Measurements from ENCODE around the gene SLC16A10. TPM values are rescaled to one million over a fixed set of nuclear protein-coding genes. Genes with fewer than 3 reads are reported as not detected.

SLC16A10 gene
- total and polyA plus RNA-seq, 2 of the 13 experiments (the other 11 are each of a cell fraction or from before 2014, with no cell fraction given), result 8.2 to 20.1 TPM

- TF ChIP-seq NFATC3 (CRISPR knock-in tag; IDR thresholded peaks at IDR 0.05) (no peak), ZBTB25 (CRISPR knock-in tag; IDR thresholded peaks at IDR 0.05) (peak; percentile 87), ZNF768 (CRISPR knock-in tag; IDR thresholded peaks at IDR 0.05) (no peak), MYPOP (CRISPR knock-in tag; IDR thresholded peaks at IDR 0.05) (peak; percentile 45; the same call in 1 of the 2 replicates), TBX2 (CRISPR knock-in tag; IDR thresholded peaks at IDR 0.05; ENCODE audit: borderline replicate concordance) (peak; percentile 99), TERF1 (CRISPR knock-in tag; IDR thresholded peaks at IDR 0.05) (no peak), THAP11 (CRISPR knock-in tag; IDR thresholded peaks at IDR 0.05) (peak; percentile 66), KDM6A (CRISPR knock-in tag; IDR thresholded peaks at IDR 0.05; ENCODE audit: low read depth) (peak; percentile 59), NR2F2 (IDR thresholded peaks at IDR 0.05; ENCODE audit: borderline replicate concordance, low read depth) (peak; percentile 81), MTF2 (CRISPR knock-in tag; IDR thresholded peaks at IDR 0.05; ENCODE audit: borderline replicate concordance) (no peak), PITX1 (CRISPR knock-in tag; IDR thresholded peaks at IDR 0.05) (peak; percentile 80; the same call in 1 of the 2 replicates), MTF1 (CRISPR knock-in tag; IDR thresholded peaks at IDR 0.05) (no peak), ZNF407 (CRISPR knock-in tag; IDR thresholded peaks at IDR 0.05; ENCODE audit: not compliant biosample characterization) (no peak), ZNF777 (CRISPR knock-in tag; IDR thresholded peaks at IDR 0.05) (no peak), PREB (CRISPR knock-in tag; IDR thresholded peaks at IDR 0.05) (no peak), ZNF282 (IDR thresholded peaks at IDR 0.05; ENCODE audit: partially characterized antibody) (no peak), PHF8 (CRISPR knock-in tag; IDR thresholded peaks at IDR 0.05) (no peak; the same call in 1 of the 2 replicates), ZNF253 (CRISPR knock-in tag; IDR thresholded peaks at IDR 0.05; ENCODE audit: borderline replicate concordance) (no peak), ZBTB3 (CRISPR knock-in tag; IDR thresholded peaks at IDR 0.05; ENCODE audit: borderline replicate concordance, low read depth) (no peak)
Measured at GRCh38 chr6:111105578-111105977, 18.3 kb downstream of the SLC16A10 start (continued).
